RPMI7951 (cell line): ENCODE data around the gene PRTG. TPM values are rescaled to one million over a fixed set of nuclear protein-coding genes. Genes with fewer than 3 reads are reported as not detected.
"Not testable (repeated sequence)": the region's sequence is repeated elsewhere in the genome, so short reads cannot be mapped to it uniquely, and the experiment has no call there.

Experiments used
- DNase-seq: peaks from one replicate; pipeline ENCODE4 v3.0.0-alpha.2; 2012; ENCODE audit warnings: low read depth
- total RNA-seq: library from RNA; depleted of rRNA; stranded (reverse); fragments of >200 nt; shearing (Covaris generic); gene quantifications from 2 replicates; pipeline ENCODE4 v1.2.3, GENCODE V29; 2014

The PRTG gene
- total RNA-seq, 1 experiment from 2014 or later, result 3.8 TPM

GRCh38 chr15:55742498-55742926 is 440 bp downstream of the PRTG start:
- no peak for DNase-seq

- DNase-seq, result peak; percentile 31
These were observed 987 bp downstream of the PRTG start for GRCh38 chr15:55741833-55742497.

GRCh38 chr15:55740981-55741832 is 1.7 kb downstream of the PRTG start:
- DNase-seq, result peak; percentile 26

GRCh38 chr15:55740359-55740878 is 2.5 kb downstream of the PRTG start:
- DNase-seq, result no peak

- DNase-seq, result no peak
These were observed 3.3 kb downstream of the PRTG start for GRCh38 chr15:55739641-55740040.

GRCh38 chr15:55738715-55739114 is 4.2 kb downstream of the PRTG start:
- DNase-seq, result no peak

- DNase-seq, result peak; percentile 72
These were observed 5.6 kb downstream of the PRTG start for GRCh38 chr15:55737373-55737772.

GRCh38 chr15:55736756-55737155 is 6.2 kb downstream of the PRTG start:
- no peak for DNase-seq

- no peak for DNase-seq
These were observed 8.3 kb downstream of the PRTG start for GRCh38 chr15:55734641-55735040.

- DNase-seq, result not testable (repeated sequence)
These were observed 9.5 kb downstream of the PRTG start for GRCh38 chr15:55733461-55733860.

GRCh38 chr15:55721554-55722185 is 21.3 kb downstream of the PRTG start:
- no peak for DNase-seq

GRCh38 chr15:55715355-55716076 is 27.4 kb downstream of the PRTG start:
- DNase-seq, result no peak

GRCh38 chr15:55714064-55714463 is 28.9 kb downstream of the PRTG start:
- no peak for DNase-seq

- DNase-seq, result no peak
These were observed 30.6 kb downstream of the PRTG start for GRCh38 chr15:55712363-55712762.

- peak; percentile 24 for DNase-seq
These were observed 32.7 kb downstream of the PRTG start for GRCh38 chr15:55710286-55710685.

- DNase-seq, result no peak
These were observed 33.5 kb downstream of the PRTG start for GRCh38 chr15:55709458-55709857.

GRCh38 chr15:55708720-55709119 is 34.2 kb downstream of the PRTG start:
- no peak for DNase-seq

GRCh38 chr15:55707951-55708350 is 35.0 kb downstream of the PRTG start:
- DNase-seq, result no peak

GRCh38 chr15:55707518-55707917 is 35.4 kb downstream of the PRTG start:
- DNase-seq, result no peak

GRCh38 chr15:55703873-55704301 is 39.1 kb downstream of the PRTG start:
- peak; percentile 8 for DNase-seq

GRCh38 chr15:55700876-55701275 is 42.1 kb downstream of the PRTG start:
- DNase-seq, result no peak

- DNase-seq, result no peak
These were observed 44.3 kb downstream of the PRTG start for GRCh38 chr15:55698653-55699052.
